ENCODE results near the gene C6orf141.

The C6orf141 gene

GRCh38 chr6:49553384-49553783 is 2.9 kb downstream of the C6orf141 start:
- no peak for DNase-seq (ENCODE audit: low read depth in 1 of 2, low spot score in 1 of 2)
- Histone ChIP-seq H3K4me3 (replicated peaks; ENCODE audit: insufficient read depth, low read length) (no peak overlapping the region), H3K27me3 (ENCODE audit: insufficient read depth, poor library complexity, severe bottlenecking) (peaks cover 12% of the 10 kb centered on the region), H3K27ac (replicated peaks) (no peak overlapping the region)
- no peak for TF ChIP-seq GABPA (IDR thresholded peaks at IDR 0.05; ENCODE audit: low read depth)
- TF ChIP-seq CTCF (IDR thresholded peaks at IDR 0.05; ENCODE audit: insufficient read depth, low read length): no peak
- no peak for TF ChIP-seq POLR2AphosphoS5 (IDR thresholded peaks at IDR 0.05; ENCODE audit: low read depth)
- TF ChIP-seq REST (IDR thresholded peaks at IDR 0.05; ENCODE audit: insufficient replicate concordance, low read depth): no peak
- TF ChIP-seq SPI1 (IDR thresholded peaks at IDR 0.05; ENCODE audit: borderline replicate concordance, low read depth): no peak

- TF ChIP-seq REST (IDR thresholded peaks at IDR 0.05; ENCODE audit: insufficient replicate concordance, low read depth) (no peak), SPI1 (IDR thresholded peaks at IDR 0.05; ENCODE audit: borderline replicate concordance, low read depth) (no peak), POLR2AphosphoS5 (IDR thresholded peaks at IDR 0.05; ENCODE audit: low read depth) (no peak), CTCF (IDR thresholded peaks at IDR 0.05; ENCODE audit: insufficient read depth, low read length) (no peak), GABPA (IDR thresholded peaks at IDR 0.05; ENCODE audit: low read depth) (no peak)
- no peak overlapping the region for H3K27ac ChIP-seq (replicated peaks)
- peaks cover 3% of the 10 kb centered on the region for H3K27me3 ChIP-seq (ENCODE audit: insufficient read depth, poor library complexity, severe bottlenecking)
- no peak overlapping the region for H3K4me3 ChIP-seq (replicated peaks; ENCODE audit: insufficient read depth, low read length)
- DNase-seq (ENCODE audit: low read depth in 1 of 2, low spot score in 1 of 2): no peak
Observed at GRCh38 chr6:49555951-49556350, 5.5 kb downstream of the C6orf141 start.

GRCh38 chr6:49556429-49556837 is 6.0 kb downstream of the C6orf141 start:
- Histone ChIP-seq H3K27me3 (ENCODE audit: insufficient read depth, poor library complexity, severe bottlenecking) (no peaks in the 10 kb centered on the region), H3K27ac (replicated peaks) (no peak overlapping the region), H3K4me3 (replicated peaks; ENCODE audit: insufficient read depth, low read length) (no peak overlapping the region)
- TF ChIP-seq GABPA (IDR thresholded peaks at IDR 0.05; ENCODE audit: low read depth) (no peak), CTCF (IDR thresholded peaks at IDR 0.05; ENCODE audit: insufficient read depth, low read length) (no peak)
- DNase-seq (ENCODE audit: low read depth in 1 of 2, low spot score in 1 of 2): no peak

GRCh38 chr6:49557177-49557576 is 6.7 kb downstream of the C6orf141 start:
- no peak for DNase-seq (ENCODE audit: low read depth in 1 of 2, low spot score in 1 of 2)
- no peaks in the 10 kb centered on the region for H3K27me3 ChIP-seq (ENCODE audit: insufficient read depth, poor library complexity, severe bottlenecking)
- H3K4me3 ChIP-seq (replicated peaks; ENCODE audit: insufficient read depth, low read length): no peak overlapping the region
- TF ChIP-seq POLR2AphosphoS5 (IDR thresholded peaks at IDR 0.05; ENCODE audit: low read depth) (no peak), GABPA (IDR thresholded peaks at IDR 0.05; ENCODE audit: low read depth) (no peak), SPI1 (IDR thresholded peaks at IDR 0.05; ENCODE audit: borderline replicate concordance, low read depth) (no peak), CTCF (IDR thresholded peaks at IDR 0.05; ENCODE audit: insufficient read depth, low read length) (no peak), REST (IDR thresholded peaks at IDR 0.05; ENCODE audit: insufficient replicate concordance, low read depth) (no peak)
- H3K27ac ChIP-seq (replicated peaks): no peak overlapping the region

Data from HL-60 (cell line).